Glutamatergic neuron (in vitro differentiated cells): ENCODE data around the gene WNT7B. TPM values are rescaled to one million over a fixed set of nuclear protein-coding genes. Genes with fewer than 3 reads are reported as not detected.

Source experiments
- DNase-seq: peaks from one replicate; pipeline ENCODE4 v3.0.0; 2022
- H3K27ac Mint-ChIP-seq: one replicate; pipeline ENCODE4 v1.8.0; 2020; ENCODE audit warnings: mild to moderate bottlenecking, mixed read lengths, inconsistent platforms; ENCODE audit not compliant: unreplicated experiment
- H3K27me3 Mint-ChIP-seq: one replicate; pipeline ENCODE4 v1.8.0; 2020; ENCODE audit warnings: mild to moderate bottlenecking, moderate library complexity, mixed read lengths, inconsistent platforms; ENCODE audit not compliant: unreplicated experiment
- H3K36me3 Mint-ChIP-seq: one replicate; pipeline ENCODE4 v1.8.0; 2020; ENCODE audit warnings: mild to moderate bottlenecking, mixed read lengths, inconsistent platforms; ENCODE audit not compliant: unreplicated experiment
- H3K4me1 Mint-ChIP-seq: one replicate; pipeline ENCODE4 v1.8.0; 2020; ENCODE audit warnings: mild to moderate bottlenecking, low read depth, mixed read lengths, inconsistent platforms; ENCODE audit not compliant: unreplicated experiment
- H3K4me3 Mint-ChIP-seq: one replicate; pipeline ENCODE4 v1.8.0; 2020; ENCODE audit warnings: mild to moderate bottlenecking, mixed read lengths, inconsistent platforms; ENCODE audit not compliant: unreplicated experiment
- H3K9me3 Mint-ChIP-seq: one replicate; pipeline ENCODE4 v1.8.0; 2020; ENCODE audit warnings: mild to moderate bottlenecking, moderate library complexity, mixed read lengths, inconsistent platforms; ENCODE audit not compliant: unreplicated experiment
- CTCF ChIP-seq: fragments of 200-600 bp; sonication (generic); IDR thresholded peaks from one replicate; pipeline ENCODE4 v1.5.0; 2021; ENCODE audit not compliant: partially characterized antibody, unreplicated experiment
- total RNA-seq: library from RNA; stranded (reverse); fragmentation: NEBNext Ultra II Directional; extraction: Animal tissue kit (Norgen Biotek cat#: 25700); gene quantifications from one replicate; pipeline ENCODE4 v1.2.1, GENCODE V29; 2021; ENCODE audit not compliant: unreplicated experiment

Gene WNT7B
- total RNA-seq, 1 donor from 2014 or later = 0.37 TPM

GRCh38 chr22:45971408-45972028 is 5.4 kb downstream of the WNT7B start:
- Mint-ChIP-seq H3K4me1 (peaks cover 3% of the 10 kb centered on the region), H3K4me3 (no peak overlapping the region), H3K27ac (no peak overlapping the region), H3K27me3 (peaks cover 25% of the 10 kb centered on the region), H3K9me3 (peaks cover 6% of the 10 kb centered on the region), H3K36me3 (no peaks in the 10 kb centered on the region)
- DNase-seq = no peak
- TF ChIP-seq CTCF = no peak

GRCh38 chr22:45970705-45971407 is 6.1 kb downstream of the WNT7B start:
- Mint-ChIP-seq H3K27ac (no peak overlapping the region), H3K4me1 (peaks cover 3% of the 10 kb centered on the region), H3K4me3 (peak overlapping the region; percentile 56), H3K9me3 (peaks cover 6% of the 10 kb centered on the region), H3K27me3 (peaks cover 25% of the 10 kb centered on the region), H3K36me3 (no peaks in the 10 kb centered on the region)
- DNase-seq = no peak
- no peak for TF ChIP-seq CTCF

GRCh38 chr22:45969801-45970470 is 7.0 kb downstream of the WNT7B start:
- DNase-seq = no peak
- no peak for TF ChIP-seq CTCF
- H3K27me3 Mint-ChIP-seq = peaks cover 21% of the 10 kb centered on the region
- H3K36me3 Mint-ChIP-seq = no peaks in the 10 kb centered on the region
- peaks cover 6% of the 10 kb centered on the region for H3K9me3 Mint-ChIP-seq
- peak overlapping the region; percentile 20 for H3K4me3 Mint-ChIP-seq
- no peak overlapping the region for H3K27ac Mint-ChIP-seq
- H3K4me1 Mint-ChIP-seq = peaks cover 3% of the 10 kb centered on the region

GRCh38 chr22:45969414-45969799 is 7.6 kb downstream of the WNT7B start:
- Mint-ChIP-seq H3K4me3 (no peak overlapping the region), H3K4me1 (peaks cover 3% of the 10 kb centered on the region), H3K9me3 (peaks cover 6% of the 10 kb centered on the region), H3K27me3 (peaks cover 20% of the 10 kb centered on the region), H3K36me3 (no peaks in the 10 kb centered on the region), H3K27ac (no peak overlapping the region)
- DNase-seq = no peak
- no peak for TF ChIP-seq CTCF
